GM12864 (cell line): ENCODE results near the gene SLC16A13.

Experiments used
- DNase-seq: peaks from one replicate; pipeline ENCODE4 v3.0.0-alpha.2; 2011; ENCODE audit warnings: low read depth
- H3K4me3 ChIP-seq: 2 replicates; pipeline ENCODE4 v1.5.1; 2011; ENCODE audit warnings: mild to moderate bottlenecking, low read depth, low read length, control low read depth
- CTCF ChIP-seq: IDR thresholded peaks from 2 replicates; pipeline ENCODE4 v1.5.1; 2011; ENCODE audit warnings: low read depth, mild to moderate bottlenecking, moderate library complexity, low read length, control low read depth, inconsistent platforms; ENCODE audit errors: missing control alignments

SLC16A13 gene

GRCh38 chr17:7056386-7056785, 20.6 kb downstream of the SLC16A13 start:
- no peak for TF ChIP-seq CTCF
- no peak overlapping the region for H3K4me3 ChIP-seq
- no peak for DNase-seq

GRCh38 chr17:7058831-7059447, 23.1 kb downstream of the SLC16A13 start:
- no peak for DNase-seq
- no peak for TF ChIP-seq CTCF
- H3K4me3 ChIP-seq, result no peak overlapping the region

GRCh38 chr17:7060165-7060891, 24.5 kb downstream of the SLC16A13 start:
- no peak overlapping the region for H3K4me3 ChIP-seq
- no peak for DNase-seq
- no peak for TF ChIP-seq CTCF

- no peak overlapping the region for H3K4me3 ChIP-seq
- TF ChIP-seq CTCF, result no peak
- no peak for DNase-seq
These were observed 27.8 kb downstream of the SLC16A13 start for GRCh38 chr17:7063518-7064094.

- TF ChIP-seq CTCF, result no peak
- DNase-seq, result no peak
These were observed 28.4 kb downstream of the SLC16A13 start for GRCh38 chr17:7064261-7064660.

GRCh38 chr17:7067198-7067597, 31.4 kb downstream of the SLC16A13 start:
- no peak overlapping the region for H3K4me3 ChIP-seq
- TF ChIP-seq CTCF, result no peak
- no peak for DNase-seq

More at GRCh38 chr17:7064261-7064660, 28.4 kb downstream of the SLC16A13 start:
- H3K4me3 ChIP-seq, result no peak overlapping the region
